Measurements from ENCODE around the gene NEK1.

NEK1 gene

DNA sequence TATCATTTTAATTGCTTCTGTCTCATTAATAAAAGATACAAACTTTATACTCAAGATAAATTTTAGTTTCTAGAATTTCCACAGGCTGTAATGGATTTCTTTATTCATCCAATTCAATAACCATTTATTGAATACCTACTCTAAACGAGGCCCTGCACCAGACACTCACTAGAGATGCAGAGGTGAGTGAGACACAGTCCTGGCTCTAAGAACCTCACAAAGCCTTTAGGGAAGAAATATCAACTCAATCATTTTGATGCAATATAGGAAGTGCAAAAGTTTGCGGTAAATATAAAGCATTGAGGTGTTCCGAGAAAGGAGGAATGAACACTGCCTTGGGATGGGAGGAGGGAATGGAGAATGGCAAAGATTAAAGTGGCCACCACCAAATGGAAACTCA lies 260.0 kb downstream of the NEK1 start:
- no peak for DNase-seq

DNA sequence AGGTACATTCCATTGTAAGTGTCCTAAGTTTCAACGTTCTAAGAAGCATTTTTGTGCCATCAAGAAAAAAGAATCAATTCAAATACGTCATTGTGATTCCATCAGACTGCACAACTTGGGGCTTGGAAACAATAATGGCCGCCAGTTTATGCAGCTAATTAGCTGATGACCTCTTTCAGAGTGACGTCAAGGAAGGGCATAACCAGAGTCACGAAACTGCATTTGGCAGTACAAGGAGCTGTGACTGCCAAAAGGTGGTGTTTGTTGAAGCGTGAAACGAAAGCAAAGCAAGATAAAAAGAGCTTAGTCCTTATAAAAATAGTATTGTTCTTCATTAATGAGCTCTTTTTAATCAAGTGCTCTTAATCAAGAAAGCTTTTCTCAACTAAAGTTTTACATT lies 260.5 kb downstream of the NEK1 start:
- no peak for DNase-seq

DNA sequence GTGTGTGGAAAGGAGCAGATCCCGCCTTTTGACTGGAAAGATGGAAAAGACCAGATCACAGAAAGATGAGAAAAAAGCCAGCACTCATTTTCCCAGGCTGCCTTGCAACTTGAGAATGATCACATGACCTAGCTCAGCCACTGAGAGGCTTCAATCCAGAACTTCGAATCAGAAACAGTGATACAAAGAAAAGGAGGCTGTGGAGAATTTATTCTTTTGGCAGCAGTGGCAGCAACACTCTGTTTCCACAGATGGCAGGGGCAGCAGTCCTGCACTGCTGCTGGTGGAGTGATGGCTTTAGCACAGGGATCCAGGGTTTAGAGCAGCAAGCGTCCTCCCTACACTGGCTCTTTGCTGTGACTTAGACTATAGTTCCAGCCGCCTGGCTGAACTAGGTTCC lies 263.8 kb downstream of the NEK1 start:
- no peak for DNase-seq

DNA sequence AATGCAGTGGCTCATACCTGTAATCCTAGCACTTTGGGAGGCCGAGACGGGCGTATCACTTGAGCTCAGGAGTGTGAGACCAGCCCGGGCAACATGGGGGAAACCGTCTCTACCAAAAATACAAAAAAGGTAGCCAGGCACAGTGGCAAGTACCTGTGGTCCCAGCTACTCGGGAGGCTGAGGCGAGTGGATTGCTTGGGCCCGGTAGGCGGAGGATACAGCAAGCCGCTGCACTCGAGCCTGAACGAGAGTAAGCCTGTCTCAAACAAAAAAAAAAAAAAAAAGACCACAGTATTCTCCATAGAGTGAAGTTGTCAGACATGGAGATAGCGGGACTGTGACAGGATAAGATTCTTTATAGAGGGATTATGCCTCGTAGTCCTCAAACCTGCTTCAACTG lies 265.5 kb downstream of the NEK1 start:
- no peak for DNase-seq

DNA sequence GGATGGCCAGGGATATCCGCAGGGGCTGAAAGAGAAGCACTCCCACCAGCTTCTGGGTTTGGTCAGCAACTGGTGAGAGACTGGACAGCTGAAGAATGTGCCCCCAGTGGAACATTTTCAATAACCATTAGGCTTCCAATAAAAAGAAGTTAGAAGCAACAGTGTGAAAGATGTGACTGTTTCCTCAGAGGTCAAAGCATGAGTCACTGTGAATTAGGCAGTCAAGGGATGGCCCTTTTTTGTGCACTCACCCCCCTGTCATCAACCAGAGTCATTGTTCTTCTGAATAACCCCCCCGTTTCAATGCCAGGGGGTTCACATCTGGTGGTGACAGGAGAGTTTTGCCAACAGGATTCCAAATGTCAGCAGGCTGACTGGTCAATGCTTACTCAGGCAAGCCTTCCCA lies 267.1 kb downstream of the NEK1 start:
- no peak for DNase-seq
